ENCODE results near the gene ZNF565.
"Not testable (repeated sequence)": the region's sequence is repeated elsewhere in the genome, so short reads cannot be mapped to it uniquely, and the experiment has no call there.

The ZNF565 gene

DNA sequence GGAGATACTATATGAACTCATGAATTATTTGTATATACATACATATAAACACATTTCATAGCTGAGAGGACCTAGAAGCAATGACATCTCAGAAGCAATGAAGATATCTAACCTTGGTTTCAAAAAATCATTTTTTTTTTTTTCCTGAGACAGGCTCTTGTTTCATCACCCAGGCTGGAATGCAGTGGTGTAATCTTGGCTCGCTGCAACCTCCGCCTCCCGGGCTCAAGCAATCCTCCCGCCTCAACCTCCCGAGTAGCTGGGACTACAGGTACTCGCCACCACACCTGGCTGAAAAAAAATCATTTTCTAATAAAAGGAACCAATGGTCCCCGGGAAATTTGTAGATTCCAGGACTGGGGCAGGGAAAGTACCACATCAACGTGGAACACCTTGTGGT is 4.0 kb downstream of the ZNF565 start:
- DNase-seq (ENCODE audit: low spot score) = no peak

DNA sequence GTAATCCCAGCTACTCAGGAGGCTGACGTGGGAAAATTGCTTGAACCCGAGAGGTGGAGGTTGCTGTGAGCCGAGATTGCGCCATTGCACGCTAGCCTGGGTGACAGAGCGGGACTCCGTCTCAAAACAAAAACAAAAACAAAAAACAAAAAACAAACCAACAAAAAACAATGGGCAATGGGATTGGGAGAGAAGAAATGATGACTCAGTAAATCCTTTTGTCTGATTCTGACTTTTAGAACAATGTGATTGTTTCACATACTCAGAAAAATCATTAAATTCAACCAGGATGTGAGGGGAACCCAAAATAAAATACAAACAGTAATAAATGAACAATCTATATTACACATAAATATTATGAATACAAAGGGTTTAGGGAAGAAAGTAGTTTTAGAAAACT is 5.1 kb downstream of the ZNF565 start:
- no peak for DNase-seq (ENCODE audit: low spot score)

DNA sequence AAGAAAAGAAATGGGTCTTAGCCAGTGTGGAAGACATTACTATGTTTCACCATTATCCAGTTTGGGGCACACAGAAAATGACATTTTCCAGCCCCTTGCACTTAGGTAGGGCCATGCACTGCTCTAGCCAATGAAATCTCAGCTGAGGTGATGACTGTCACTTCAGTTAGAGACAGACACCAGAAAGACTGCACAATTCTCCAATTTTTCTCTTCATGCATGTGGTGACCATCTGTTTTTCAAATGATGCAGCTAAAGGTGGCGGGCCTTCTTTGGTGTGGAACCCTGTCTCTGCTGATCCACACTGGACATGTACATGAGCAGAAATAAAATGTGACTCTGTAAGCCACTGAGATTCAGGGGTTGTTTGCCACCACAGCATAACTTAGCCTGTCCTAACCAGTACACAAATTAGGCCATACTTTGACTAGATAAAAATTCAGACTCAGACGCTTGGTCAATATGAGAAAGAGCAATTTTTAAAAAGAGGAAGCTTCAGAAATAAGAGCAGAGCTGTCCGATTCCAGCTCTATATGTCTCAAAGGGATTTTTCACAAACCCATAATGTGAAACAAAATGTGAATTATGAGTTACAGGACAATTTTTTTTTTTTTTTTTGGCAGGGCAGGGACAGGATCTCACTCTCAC is 6.7 kb downstream of the ZNF565 start:
- no peak for DNase-seq (ENCODE audit: low spot score)

DNA sequence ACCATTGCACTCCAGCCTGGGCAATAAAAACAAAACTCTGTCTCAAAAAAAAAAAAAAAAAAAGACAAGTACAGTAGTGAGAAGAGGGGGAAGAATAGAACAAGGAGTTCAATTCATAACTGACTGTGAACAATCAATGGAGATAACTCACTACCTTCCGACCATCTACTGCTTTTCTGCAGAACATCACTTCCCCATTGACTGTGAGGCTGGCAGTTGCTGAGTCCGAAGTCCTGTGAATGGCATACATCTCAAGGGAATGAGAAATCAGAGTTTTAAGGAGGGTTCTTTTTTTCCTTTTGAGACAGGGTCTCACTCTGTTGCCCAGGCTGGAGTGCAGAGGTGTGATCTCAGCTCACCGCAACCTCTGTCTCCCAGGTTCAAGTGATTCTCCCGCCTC is 11.2 kb downstream of the ZNF565 start:
- no peak for DNase-seq (ENCODE audit: low spot score)

DNA sequence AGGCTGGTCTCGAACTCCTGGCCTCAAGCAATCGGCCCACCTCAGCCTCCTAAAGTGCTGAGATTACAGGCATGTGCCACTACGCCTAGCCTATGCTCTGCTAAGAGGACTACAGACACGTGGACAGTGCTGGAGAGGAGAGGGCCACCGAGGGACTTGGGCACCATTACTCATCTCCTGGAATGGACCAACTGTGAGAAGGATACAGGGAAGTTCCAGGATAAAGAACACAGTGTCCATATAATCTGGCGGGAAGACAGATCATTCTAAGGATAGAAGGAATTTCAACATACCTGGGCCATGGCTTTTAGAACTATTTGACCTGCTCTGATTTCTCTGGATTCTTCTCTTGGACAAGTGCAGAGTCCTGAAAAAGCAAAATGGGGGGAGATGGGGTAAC is 12.8 kb downstream of the ZNF565 start:
- DNase-seq (ENCODE audit: low spot score) = no peak

DNA sequence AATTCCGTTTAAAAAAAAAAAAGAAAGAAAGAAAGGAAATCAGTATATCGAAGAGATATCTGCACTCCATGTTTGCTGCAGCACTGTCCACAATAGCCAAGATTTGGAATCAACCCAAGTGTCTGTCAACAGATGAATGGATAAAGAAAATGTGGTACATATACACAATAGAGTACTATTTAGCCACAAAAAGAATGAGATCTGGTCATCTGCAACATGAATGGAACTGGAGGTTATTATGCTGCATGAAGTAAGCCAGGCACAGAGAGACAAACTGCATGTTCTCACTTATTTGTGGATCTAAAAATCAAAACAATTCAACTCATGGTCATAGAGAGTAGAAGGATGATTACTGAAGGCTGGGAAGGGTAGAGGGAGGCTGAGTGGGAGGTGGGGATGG is 16.3 kb downstream of the ZNF565 start:
- no peak for DNase-seq (ENCODE audit: low spot score)

DNA sequence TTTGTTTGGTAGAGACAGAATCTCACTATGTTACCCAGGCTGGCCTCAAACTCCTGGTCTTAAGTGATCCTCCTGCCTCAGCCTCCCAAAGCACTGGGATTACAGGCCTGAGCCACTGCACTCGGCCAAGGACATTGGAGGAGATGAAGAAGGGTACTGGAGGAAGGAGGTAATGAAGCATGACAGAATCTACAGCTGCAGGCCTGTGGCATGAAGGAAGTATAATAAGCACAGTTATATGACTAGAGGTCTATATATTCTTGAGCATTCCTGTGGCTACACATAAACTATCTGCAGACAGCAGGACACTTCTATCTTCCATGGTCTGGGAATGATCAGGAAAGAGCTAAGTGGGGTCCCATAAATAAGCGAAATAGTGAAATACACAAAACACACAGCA is 18.2 kb downstream of the ZNF565 start:
- DNase-seq (ENCODE audit: low spot score) = no peak

DNA sequence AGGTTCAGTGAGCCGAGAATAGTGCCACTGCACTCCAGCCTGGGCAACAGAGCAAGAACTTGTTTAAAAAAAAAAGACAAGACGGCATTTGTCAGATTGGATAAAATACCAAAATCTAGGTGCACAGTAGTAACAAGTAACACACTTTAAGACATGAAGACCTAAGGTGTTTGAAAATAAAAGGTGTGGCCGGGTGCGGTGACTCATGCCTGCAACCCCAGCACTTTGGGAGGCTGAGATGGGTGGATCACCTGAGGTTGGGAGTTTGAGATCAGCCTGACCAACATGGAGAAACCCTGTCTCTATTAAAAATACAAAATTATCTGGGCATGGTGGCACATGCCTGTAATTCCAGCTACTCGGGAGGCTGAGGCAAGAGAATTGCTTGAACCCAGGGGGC is 27.7 kb downstream of the ZNF565 start:
- not testable (repeated sequence) for DNase-seq (ENCODE audit: low spot score)

DNA sequence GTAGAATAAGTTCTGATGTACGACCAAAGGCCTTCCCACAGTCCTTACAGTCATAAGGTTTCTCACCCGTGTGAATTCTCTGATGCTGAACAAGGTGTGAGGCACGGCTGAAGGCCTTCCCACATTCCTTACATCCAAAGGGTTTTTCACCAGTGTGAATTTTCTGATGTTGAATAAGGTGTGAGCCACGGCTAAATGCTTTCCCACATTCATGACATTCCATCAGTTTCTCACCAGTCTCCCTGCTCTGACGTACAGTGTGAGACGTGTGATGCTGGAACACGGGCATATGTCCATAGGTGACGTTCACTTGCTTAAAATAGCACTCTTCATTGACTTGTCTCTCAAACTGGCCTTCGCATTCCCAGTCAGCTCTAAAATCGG is 31.2 kb downstream of the ZNF565 start:
- no peak for DNase-seq (ENCODE audit: low spot score)

DNA sequence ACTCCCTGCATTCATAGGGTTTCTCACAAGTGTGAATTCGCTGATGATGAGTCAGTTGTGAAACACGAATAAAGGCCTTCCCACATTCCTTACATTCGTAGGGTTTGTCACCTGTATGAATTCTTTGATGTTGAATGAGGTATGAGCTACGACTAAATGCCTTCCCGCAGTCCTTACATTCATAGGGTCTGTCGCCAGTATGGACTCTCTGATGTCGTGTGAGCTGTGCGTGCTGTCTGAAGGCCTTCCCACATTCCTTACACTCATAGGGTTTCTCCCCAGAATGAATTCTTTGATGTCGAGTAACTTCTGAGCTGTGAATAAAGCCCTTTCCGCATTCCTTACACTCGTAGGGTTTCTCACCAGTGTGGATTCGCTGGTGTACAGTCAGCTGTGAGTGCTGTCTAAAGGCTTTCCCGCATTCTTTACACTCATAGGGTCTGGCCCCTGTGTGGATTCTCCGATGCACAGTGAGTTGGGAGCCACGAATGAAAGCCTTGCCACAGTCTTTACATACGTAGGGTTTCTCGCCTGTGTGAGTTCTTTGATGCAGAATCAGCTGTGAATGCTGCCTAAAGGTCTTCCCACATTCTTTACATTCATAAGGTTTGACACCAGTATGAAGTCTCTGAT is 31.7 kb downstream of the ZNF565 start:
- DNase-seq (ENCODE audit: low spot score) = no peak

DNA sequence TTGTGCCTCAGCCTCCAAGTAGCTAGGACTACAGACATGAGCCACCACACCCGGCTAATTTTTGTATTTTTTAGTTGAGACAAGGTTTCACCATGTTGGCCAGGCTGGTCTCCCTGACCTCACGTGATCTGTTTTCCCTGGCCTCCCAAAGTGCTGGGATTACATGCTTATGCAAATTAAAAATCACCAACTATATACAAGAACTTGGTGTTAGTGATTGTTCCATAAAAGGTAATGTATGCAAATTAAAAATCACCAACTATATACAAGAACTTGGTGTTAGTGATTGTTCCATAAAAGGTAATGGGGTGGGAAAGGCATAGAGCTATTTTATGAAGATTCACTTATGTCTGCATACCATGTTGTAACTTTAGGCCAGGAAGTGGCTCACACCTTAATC is 35.4 kb downstream of the ZNF565 start:
- DNase-seq (ENCODE audit: low spot score) = not testable (repeated sequence)

DNA sequence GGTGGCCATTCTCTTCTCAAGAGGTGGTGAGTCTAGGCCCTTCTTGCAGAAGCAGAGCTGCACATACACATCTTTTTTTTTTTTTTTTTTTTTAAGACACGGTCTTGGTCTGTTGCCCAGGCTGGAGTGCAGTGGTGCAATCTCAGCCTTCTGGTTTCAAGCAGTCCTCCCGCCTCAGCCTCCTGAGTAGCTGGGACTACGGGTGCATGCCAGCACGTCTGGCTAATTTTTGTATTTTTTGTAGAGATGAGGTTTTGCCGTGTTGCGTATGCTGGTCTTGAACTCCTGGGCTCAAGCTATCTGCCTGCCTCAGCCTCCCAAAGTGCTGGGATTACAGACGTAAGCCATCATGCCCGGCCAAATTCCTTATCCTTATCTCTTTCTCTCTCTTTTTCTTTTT is 40.6 kb downstream of the ZNF565 start:
- not testable (repeated sequence) for DNase-seq (ENCODE audit: low spot score)

DNA sequence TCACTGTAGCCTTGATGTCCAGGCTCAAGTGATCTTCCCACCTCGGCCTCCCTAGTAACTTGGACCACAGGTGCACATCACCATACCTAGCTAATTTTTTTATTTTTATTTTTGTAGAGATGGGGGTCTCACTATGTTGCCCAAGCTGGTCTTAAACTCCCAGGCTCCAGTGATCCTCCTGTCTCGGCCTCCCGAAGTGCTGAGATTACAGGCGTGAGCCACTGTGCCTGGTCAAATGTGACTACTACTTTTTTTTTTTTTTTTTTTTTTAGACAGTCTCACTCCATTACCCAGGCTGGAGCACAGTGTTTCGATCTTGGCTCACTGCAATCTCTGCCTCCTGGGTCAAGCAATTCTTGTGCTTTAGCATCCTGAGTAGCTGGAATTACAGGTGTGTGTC is 41.6 kb downstream of the ZNF565 start:
- DNase-seq (ENCODE audit: low spot score) = no peak

DNA sequence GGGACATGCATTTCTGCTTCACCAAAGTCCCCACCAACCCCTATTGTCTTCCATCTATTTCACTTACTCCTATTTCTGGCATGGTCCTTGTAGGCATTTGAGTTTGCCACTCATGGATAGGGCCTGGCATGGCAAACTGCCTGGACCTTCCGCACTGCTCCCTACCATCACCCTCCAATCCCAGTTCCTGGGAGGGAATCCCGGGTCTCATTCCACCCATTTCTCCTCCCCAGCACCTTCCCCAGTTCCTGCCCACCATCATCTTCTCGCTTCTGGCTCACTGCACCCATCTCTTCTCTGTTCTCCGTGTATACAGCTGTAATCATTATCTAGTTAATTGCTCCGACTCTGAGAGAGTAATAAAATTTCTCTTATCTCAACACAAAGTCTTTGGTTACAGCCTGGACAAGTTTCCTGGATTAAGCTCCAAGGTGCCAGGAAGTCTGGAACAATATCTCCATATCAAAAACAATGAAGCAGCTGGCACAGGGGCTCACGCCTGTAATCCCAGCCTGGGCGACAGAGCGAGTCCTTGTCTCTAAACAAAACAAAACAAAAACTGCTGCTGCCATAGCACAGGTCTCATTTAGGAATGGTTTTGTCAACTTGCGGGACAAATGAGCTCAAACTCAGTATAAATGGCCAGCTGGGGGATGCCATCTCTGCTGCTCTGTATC is 45.2 kb downstream of the ZNF565 start:
- no peak for DNase-seq (ENCODE audit: low spot score)

DNA sequence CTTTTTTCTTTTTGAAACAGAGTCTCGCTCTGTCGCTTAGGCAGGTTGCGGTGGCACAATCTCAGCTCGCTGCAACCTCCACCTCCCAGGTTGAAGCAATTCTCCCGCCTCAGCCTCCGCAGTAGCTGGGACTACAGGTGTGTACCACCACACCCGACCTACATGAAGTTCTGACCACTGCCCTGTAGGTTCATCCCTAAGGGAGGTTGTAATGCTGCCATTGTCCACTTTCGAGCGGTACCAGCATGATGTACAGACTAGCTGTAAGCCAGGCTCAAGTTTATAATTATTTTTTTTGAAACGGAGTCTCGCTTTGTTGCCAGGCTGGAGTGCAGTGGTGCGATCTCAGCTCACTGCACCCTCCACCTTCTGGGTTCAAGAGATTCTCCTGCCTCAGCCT is 50.7 kb downstream of the ZNF565 start:
- DNase-seq (ENCODE audit: low spot score) = no peak

DNA sequence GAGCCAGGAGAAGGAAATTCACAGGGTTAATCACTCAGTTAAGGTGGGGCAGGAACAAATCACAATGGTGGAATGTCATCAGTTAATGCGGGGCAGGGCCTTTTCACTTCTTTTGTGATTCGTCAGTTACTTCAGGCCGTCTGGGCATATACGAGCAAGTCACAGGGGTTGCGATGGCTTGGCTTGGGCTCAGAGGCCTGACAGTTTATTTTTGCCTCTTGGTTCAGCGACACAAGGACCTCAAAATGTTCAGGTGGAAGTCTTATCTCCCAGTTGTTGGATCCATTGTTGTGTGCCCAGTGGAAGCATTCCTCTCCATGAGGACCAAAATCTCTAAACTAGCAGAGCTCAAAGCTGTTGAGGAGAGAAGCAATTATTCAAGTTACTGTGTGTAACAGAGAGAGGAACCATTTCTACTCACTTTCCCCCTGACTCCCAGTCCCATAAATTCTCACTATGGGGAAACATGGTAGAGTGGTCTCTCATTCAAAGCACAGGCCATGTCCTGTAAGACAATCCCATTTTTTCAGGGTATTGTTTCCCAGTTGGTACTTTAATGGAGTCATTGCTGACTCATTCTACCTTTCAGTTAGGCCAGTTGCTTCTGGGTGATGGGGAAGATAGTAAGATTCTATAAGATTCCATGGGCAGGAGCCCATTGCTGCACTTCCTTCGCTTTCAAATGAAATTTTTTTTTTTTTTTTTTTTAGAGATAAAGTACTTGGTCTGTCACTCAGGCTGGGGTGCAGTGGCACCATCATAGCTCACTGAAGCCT is 53.5 kb downstream of the ZNF565 start:
- DNase-seq (ENCODE audit: low spot score) = no peak

DNA sequence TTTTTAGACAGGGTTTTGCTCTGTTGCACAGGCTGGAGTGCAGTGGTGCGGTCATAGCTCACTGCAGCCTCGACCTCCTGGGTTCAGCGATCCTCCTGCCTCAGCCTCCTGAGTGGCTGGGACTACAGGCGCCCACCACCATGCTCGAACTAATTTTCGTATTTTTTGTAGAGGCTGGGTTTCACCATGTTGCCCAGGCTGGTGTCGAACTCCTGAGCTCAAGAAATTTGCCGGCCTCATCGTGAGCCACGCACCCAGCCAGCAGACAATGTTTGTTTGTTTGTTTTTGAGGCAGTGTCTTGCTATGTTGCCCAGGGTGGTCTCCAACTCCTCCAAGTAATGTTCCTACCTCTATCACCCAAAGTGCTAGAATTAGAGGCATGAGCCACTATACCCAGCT is 61.3 kb downstream of the ZNF565 start:
- DNase-seq (ENCODE audit: low spot score) = no peak

DNA sequence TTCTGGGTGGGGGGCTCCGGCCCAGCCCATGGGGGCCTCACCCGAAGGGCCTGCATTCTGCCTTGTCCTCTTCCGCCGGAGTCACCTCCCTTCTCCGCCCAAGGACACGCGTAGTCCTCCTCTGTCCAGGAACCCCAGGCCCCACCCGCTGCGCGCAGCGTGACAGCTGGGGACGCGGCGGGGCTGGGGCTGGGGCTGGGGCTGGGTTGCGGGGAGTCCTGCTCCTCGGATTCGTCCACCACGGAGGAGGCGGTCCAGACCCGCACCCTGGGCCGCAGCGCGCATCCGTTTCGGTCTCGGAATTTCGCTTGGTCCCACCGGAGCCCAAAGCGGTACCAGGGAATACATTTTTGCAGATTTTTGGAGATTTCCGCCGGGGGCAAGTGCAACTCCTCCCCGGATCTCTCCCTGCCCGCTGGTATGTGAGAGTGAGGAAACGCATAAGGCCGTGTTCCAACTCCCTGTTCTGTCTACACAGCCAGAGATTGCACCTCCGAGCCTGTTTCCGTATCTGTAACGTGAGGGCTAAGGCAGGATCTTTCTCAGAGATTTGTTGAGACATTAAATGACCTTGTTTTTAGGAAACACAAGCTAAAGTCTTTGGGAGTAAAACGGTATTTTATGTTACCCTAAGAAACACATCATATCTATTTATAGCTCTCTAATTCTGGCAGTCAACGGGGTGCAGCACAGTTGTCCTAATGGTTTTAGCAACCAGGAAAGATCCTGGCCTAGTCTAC is 61.9 kb downstream of the ZNF565 start, which contains the start of gene COX7A1:
Gene COX7A1, minus strand, starts transcription at position 96 of the 740 bp plus-strand sequence. Its CDS starts 40 bp downstream, at position 56.
- DNase-seq (ENCODE audit: low spot score) = peak; percentile 82

DNA sequence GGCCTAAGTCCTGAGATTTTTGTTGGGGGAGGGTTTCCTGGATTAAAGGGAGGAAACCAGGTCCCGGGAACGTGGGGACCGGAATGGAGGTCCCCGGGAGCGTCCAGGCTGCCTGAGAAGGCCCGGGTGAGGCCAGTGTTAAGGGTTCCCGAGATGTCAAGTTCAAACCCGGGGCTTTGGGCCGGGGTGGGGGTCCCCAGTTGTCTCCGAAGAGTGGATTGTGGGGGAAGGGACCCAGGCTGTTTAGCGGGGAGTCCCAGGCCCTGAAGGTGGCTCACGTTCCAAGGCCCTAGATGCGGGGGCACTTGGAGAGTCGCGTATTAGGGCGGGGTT is 62.5 kb downstream of the ZNF565 start:
- DNase-seq (ENCODE audit: low spot score) = peak; percentile 57

DNA sequence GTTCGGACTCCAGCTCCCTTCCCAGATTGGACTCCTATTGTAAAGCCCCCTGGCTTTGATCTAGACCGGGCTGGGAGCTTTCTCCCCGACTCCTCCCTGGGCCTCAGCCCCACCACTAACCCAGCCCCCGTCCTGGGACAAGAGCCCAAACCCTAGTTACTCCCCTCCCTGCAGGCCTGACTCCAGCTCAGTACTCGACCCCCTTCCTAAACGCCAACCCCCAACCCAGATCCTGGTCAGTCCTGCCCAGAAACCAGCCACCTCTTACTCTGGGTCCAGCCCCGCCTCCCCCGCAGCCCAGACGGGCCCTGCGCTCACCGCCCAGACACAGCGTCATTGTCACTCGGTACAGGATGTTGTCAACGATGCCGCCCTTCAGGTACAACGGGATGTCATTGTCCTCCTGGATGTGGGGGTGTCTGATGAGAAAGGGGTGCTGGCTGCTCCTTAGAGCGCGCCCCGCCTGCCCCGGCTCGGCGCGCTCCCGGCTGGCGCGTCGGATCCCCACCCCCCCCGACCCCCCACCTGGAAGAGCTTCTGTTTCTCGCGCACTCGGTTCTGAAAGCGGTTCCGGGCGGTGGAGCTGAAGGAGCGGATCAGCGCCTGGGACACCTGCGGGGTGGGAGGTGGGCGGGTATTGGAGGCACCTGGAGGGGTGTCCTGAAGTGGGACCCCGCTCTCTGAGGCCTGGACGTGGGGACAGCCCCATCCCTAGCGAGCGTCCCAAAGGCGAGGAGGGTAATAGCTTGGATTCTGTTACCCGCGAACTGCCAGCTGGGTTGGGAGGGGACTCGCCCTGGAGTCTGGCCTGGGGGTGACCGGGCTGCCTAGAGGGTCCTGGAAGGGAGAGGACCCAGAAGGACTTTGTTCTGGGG is 63.1 kb downstream of the ZNF565 start:
- DNase-seq (ENCODE audit: low spot score) = peak; percentile 68

DNA sequence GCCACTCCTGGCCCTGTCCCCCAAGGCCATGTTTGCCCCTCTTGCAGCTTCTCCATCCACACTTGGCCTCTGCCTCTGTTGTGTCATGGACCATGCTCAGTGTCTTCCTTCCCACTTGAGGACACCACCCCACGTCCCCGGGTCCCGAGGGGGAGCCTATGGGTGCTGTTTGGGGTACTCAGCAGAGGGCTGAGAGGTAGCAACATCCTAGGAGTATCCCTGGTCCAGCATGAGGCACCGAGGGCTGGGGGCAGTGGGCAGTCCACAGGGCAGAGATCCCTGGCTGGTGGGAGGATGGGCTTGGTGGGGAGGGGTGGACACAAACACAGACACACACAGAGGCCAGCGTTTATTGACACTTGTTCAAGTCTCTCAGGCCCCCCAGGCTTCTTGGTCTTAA is 63.9 kb downstream of the ZNF565 start:
- DNase-seq (ENCODE audit: low spot score) = no peak
